Measurements from ENCODE around the gene SCAF1.

SCAF1 gene

DNA sequence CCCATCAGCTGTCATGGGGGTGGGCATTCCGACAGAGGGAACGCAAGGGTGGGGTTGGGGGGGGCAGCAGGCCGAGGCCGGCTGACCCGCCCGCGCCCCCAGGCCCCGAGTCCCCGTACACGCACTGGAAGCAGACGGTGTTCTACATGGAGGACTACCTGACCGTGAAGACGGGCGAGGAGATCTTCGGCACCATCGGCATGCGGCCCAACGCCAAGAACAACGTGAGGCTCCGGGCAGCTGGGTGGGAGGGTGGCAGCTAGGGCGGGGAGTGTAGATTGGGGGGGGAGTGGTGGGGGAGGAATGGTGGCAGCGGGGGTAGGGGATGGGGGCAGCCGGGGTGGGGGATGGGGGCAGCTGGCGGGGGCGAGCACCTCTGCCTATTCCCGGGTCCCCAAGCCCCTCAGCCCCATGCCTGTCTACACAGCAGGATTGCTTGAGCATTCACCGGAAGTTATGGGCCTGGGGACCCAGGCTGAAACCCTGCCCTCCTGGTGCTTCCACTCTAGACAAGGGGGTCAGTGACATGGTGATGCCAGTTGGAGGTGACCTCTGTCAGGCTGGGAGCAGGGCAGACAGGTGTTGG lies 44.6 kb downstream of the SCAF1 start:
- no peak for DNase-seq

GRCh38 chr19:49687150-49687549 lies 45.1 kb downstream of the SCAF1 start:
- DNase-seq: no peak

DNA sequence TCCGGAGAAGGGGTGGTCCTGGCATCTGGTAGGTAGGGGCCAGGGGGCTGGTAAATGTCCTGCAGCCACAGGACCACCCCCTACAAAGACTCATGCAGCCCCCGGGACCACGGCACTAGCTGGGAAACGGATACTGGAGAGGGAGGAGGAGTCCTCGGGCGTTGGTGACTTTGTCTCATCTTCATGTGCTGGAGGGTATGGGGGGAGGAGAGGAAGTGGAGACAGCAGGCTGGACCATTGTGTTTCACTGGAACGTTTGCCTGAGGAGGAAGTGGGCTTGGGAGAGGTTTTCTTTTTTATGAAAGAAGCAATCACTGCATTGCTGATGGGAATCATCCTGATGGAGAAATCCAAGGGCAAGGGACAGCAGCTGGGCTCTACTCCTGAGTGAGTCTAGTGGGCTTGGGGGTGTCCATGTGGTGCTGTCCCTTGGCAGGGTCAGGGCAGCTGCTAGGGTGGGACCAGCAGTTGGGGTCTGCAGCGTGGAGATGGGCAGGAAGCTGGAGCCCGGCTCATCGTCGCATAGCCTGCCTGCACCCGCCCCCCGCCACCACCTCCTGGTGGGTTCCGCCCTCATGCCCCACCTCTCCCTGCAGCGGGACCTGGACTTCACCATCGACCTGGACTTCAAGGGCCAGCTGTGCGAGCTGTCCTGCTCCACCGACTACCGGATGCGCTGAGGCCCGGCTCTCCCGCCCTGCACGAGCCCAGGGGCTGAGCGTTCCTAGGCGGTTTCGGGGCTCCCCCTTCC lies 45.7 kb downstream of the SCAF1 start:
- DNase-seq: no peak

DNA sequence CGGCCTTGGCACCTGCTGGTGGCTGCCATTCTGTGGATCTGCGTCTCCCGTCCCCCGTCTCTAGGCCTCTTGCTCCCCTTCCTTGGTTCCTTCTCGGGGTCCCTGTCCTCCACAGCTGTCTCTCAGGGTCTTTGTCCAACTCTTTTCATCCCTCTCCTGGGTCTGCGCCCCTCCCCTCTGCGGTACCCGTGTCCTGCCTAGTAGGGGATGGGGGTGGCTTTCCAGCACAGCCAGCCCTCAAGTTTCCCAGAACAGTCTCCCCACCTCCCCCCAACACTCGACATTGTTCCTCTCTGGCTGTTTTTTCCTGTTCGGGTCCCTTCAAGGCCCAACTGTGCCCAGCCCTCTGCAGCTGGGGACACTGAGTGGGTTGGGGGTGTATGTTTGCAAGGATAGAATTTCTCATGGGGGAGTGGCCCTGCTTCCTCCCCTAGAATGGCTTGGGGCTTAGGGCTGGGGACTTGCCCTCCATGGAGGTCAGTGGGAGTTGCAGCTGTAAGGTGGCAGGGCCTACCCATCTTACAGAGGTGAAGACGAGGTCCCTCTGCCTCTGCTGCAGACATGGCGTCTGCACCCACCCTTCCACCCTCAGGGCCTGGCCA lies 46.6 kb downstream of the SCAF1 start:
- no peak for DNase-seq

DNA sequence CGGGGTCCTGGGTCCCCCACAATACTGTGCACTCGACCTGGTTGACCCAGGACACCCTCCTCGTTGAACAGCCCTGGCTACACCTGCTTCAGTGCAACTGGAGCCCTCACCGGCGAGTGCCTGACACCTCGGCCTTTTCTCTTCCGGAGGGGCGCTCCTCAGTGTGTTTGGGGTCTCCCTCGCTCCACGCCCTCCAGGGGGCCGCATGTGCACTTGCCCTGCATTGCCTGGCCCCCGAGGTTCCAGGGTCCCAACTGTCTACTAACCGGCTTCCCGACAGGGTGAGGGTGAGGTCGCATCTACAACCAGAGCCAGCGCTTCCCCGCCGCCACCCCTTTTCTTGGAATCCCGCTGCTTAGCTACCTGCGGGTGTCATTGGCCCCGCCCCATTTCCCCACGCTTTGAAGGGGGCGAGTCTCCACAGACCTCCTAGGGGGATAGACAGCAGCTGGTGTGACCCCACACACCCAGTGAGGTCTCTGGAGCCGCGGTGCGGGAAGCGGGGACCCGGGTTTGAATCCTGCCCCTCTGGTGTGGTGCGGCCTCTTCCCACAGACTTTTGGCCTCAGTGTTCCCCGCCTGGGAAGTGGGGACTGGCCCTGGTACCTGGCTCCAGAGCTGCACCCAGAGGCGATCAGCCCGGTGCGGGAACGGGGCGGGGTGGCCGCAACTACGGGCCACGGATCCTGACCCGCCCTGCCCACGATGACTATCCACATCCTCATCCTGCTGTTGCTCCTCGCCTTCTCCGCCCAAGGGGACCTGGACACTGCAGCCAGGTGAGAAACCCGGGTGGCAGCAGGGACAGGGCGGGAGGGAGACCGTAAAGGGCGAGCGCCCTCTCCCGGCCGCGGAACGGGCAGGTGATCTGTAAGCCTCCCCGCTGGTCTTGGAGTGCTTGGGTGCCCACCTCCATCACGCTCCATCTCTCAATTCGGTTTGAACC lies 47.4 kb downstream of the SCAF1 start, which contains the start of gene ADM5:
Gene ADM5 (plus strand): TSS at position 462 of the 946 bp plus-strand sequence. CDS start 244 bp downstream, at position 706.
- DNase-seq: peak; percentile 88

GRCh38 chr19:49690079-49690655 lies 48.2 kb downstream of the SCAF1 start:
- peak; percentile 68 for DNase-seq

DNA sequence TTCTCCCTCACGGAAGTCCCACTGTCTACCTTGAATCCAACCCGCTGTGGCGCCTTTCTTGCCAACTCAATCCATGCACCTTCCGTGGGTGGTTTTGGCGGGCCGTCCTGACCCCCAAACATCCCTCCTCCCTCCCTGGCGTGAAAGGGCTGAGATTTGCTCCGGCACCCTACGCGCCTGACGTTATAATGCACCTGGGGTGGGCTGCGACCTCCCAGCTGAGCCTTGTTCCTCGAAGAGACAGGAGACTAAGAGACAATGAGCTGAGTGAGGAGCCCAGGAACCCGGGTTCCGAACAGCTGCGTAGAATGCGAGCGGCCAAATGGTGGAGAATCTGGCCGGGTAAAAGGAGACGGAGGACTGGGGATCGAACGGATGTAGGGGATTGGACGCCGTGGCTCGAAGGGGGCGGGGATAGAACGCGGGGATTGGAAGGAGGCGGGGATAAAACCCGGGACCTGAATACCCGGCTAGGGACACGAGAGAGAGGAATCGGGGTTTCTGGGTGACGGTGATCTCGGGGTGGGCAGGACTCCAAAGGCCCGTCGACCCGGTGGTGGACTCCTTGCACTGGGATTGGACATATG lies 48.7 kb downstream of the SCAF1 start, which contains the start of gene CPT1C:
Gene CPT1C (plus strand): TSS at position 461 of the 587 bp plus-strand sequence. CDS start 1,137 bp downstream, outside the sequence.
- DNase-seq: peak; percentile 97

- DNase-seq: peak; percentile 88
Measured at GRCh38 chr19:49691243-49692146, 49.5 kb downstream of the SCAF1 start.

DNA sequence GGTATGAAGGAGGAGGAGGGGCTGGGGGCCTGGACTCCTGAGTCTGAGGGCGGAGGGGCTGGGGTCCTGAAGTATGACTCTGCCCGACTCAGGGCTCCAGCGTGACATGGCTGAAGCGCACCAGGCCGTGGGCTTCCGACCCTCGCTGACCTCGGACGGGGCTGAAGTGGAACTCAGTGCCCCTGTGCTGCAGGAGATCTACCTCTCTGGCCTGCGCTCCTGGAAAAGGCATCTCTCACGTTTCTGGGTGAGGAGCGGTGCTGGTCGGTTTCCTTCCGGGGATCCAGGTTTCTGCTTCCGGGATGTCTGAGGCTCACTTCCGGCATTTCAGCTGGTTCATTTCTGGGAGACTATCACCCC lies 50.1 kb downstream of the SCAF1 start:
- DNase-seq: no peak

DNA sequence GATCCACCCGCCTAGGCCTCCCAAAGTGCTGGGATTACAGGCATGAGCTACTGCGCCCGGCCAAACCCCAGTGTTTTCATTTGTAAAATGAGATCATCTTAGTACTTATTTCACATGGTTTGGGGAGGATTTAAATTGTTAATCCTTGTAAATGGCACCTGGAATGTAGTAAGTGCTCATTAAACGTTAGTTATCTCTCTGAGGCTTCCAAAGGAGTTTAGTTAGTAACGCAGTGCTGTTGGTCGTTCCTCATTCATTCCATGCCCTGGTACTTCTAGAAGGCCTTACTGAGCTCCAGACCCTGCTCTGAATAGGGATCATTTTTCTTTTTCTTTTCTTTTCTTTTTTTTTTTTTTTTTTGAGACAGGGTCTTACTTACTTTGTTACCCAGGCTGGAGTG lies 54.1 kb downstream of the SCAF1 start:
- no peak for DNase-seq

DNA sequence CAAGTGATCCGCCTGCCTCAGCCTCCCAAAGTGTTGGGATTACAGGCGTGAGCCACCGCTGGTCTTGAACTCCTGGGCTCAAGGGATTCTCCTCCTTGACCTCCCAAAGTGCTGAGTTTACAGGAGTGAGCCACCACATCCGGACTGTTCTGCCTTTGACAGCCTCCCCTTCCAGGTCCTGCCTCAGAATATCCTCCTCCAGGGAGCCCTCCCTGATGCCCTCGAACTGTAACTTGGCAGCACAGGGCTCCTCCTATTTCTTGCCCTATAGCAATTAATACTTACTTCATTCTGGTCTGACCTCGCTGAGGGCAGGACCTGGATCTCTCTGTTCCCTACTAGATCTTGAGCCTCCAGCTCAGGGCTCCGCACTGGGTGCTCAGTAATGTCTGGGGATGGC lies 54.9 kb downstream of the SCAF1 start:
- DNase-seq: no peak

GRCh38 chr19:49699364-49699763 lies 57.4 kb downstream of the SCAF1 start:
- DNase-seq: no peak

DNA sequence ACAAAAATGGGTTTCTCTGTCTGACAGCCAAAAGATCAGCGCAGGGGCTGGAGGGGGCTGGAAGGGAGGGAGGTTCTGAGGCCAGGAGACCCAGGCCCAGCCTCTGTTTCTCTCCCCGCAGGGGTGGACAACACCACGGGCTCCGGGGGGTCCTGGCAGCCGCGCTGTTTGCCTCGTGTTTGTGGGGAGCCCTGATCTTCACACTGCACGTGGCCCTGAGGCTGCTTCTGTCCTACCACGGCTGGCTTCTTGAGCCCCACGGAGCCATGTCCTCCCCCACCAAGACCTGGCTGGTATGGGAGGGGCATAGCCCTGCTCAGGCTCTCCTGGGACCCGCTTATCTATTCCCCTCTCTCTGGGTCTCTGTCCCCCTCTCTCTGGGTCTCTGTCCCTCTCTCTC lies 58.6 kb downstream of the SCAF1 start:
- no peak for DNase-seq

GRCh38 chr19:49701271-49701786 lies 59.3 kb downstream of the SCAF1 start:
- DNase-seq: no peak

DNA sequence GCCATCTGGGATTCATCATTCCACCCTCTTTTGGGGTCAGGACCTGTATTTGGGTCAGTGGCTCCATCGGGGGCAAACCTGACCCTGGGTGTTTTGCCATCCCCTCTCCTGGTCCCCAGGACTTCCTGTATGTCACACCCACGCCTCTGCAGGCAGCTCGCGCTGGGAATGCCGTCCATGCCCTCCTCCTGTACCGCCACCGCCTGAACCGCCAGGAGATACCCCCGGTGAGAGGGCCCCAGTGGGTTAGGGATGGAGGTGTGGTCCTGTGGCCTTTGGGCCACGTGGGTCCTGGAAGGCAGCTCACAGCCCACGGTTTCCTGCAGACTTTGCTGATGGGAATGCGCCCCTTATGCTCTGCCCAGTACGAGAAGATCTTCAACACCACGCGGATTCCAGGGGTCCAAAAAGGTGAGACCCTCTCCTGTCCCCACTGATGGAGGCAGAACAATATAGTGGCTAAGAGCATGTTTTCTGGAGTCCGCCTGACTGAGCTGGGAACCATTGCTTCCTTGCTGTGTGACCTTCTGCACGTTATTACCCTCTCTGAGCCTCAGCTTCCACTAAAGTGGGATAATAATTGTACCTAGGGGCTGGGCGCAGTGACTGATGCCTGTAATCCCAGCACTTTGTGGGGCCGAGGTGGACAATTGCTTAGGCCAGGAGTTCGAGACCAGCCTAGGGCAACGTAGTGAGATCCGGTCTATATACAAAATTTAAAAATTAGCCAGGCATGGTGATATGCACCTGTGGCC lies 63.1 kb downstream of the SCAF1 start:
- DNase-seq: no peak

DNA sequence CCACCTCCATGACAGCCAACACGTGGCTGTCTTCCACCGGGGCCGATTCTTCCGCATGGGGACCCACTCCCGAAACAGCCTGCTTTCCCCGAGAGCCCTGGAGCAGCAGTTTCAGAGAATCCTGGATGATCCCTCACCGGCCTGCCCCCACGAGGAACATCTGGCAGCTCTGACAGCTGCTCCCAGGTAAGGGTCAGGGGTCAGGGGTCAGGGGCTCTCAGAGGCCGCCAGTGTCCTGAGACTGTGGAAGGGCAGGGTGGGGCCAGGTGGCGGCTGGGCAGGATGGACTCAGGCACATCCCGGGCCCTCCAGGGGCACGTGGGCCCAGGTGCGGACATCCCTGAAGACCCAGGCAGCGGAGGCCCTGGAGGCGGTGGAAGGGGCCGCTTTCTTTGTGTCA lies 63.9 kb downstream of the SCAF1 start:
- DNase-seq: no peak
